ENCODE results near the gene CHGA. TPM values are rescaled to one million over a fixed set of nuclear protein-coding genes. Genes with fewer than 3 reads are reported as not detected.

CHGA gene
- total RNA-seq, 1 donor from 2014 or later = not detected

DNA sequence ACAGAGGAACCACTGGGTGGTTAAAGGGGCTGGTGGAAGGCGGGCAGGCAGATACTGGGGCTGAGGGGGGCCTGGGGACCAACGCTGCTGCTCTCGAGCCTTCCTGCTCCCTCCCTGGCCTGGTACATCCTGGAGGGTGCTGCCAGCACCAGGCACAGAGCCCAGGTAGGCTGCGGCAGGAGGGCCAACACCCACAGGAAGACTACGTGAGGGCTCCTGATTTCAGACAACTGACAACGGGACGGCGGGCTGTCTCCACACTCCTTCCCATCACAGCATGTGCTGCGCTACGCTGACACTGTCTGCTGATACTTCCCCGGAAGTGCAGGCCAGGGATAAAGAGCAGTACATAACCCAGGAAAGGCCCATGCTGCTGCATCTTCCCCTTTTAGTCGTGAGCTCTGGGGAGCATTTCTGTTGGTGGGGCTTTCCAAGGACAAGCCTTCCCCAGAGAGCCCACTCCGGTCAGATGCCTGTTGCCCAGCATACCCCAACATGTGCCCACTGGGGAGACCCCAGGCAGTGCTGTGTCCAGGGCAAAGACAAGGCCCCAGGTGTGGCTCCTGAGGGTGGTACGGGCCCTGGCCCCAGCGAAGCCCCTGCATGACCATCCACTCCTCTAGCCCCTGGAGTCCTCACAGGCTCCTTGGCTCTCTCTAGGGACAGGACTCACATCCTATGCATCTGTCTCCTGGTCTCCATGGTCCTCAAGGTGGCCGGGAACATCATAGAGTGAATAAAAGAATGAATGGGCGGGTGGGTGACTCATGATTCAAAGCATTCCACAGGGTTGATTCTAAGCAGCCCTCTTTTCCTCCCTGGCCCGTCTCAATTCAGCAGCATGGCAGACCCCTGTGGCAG lies 38.0 kb downstream of the CHGA start:
- peak in 1 of 2 donors; percentile 12 for DNase-seq (ENCODE audit: low read depth in 2 of 2)

DNA sequence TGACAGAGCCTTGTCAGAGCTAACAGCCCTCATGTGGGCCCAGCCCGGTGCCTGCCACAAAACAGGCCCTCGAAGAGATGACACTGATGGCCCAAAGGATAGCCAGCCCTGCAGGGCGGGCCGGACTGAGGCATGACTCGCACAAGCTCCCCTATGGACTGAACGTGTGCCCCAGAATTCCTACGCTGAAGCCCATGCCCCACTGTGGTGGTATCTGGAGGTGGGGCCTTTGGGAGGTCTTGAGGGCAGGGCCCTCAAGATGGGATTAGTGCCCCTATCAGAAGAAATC lies 38.6 kb downstream of the CHGA start:
- no peak for DNase-seq (ENCODE audit: low read depth in 2 of 2)

DNA sequence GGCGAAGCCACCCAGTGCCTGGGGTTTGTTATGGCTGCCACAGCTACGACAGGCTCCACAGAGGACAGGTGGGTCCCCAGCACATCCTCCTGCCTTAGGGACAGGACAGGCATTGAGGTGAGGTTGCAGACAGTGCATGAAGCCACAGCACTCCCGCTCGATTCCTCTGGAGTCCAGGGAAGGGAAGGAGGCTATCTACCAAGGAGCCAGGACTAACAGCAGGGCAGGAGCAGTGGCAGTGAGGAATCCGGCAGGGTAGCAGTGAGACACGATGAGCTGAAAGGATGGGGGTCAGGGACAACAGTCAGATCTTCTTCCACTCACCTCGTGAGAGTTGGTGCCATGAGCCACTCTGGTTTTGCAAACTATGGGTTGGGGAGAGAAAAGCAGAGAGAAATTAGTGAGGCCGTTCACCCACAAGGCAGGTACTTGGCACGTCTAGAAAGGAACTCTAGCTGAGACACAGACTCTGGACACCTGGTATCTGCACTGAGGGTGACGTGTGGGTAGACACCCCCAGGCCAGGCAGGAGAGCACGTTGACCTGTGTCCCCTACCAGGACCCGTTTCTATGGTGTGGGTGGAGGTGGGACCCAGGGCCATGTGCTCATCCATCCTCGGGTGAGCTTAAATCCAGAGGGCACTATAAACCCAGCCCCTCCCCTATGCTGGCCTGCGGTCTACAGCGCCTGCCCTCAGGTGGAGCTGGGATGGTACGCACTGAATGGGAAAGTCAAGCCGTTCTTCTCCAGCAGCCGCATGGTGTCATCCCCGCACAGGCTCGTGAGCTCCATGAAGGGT lies 39.3 kb downstream of the CHGA start:
- no peak for DNase-seq (ENCODE audit: low read depth in 2 of 2)

DNA sequence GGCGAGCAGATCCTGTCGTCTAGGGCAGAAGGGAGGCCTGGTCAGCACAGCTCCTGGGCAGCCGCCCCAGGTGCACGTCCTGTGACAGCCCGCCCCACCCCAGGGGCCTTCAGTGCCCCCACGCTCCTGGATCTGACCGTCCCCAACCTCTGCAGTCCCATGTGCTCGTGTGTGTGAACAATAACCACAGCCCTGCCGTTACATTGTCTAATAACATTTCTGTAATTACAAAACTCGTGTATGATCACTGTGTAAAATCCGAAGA lies 39.8 kb downstream of the CHGA start:
- no peak for DNase-seq (ENCODE audit: low read depth in 2 of 2)

DNA sequence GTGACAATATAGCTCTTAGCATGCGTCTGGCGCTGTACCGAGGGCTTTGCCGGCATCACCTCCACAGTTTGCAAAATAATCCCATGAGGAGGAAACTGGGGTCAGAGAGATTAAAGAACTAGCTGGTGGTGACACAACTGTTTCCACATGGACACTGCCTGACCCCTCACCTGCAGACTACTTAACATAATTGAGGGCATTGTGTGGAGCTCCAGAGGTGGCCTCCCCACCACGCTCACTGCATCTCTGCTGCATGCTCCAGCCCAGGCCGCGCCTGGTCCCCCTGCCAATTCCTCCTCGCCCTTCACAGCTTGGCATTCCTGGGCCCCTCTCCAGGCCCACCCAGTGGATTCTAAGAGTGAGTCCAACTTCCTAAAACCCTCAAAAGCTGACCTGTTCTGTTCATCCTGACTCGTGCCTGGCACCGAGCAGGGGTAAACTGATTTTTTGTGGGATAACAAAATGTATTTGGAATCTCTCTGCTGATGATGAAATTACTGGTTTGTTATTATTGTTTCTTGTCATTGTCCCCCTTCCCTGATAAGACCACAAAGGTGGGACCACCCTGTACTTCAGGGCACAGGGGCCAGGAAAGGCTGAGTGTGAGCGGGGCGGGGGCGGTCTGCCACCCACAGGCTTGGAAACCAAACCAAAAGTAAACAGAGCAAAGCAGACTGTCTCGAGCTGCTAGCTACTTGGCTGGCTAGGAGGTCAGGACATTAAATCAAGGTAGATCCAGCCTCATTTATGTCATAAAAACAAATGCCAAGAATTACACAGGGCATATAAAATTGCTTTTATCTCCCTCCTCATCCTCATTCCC lies 40.6 kb downstream of the CHGA start:
- DNase-seq (ENCODE audit: low read depth in 2 of 2) = peak in 1 of 2 donors; percentile 82

DNA sequence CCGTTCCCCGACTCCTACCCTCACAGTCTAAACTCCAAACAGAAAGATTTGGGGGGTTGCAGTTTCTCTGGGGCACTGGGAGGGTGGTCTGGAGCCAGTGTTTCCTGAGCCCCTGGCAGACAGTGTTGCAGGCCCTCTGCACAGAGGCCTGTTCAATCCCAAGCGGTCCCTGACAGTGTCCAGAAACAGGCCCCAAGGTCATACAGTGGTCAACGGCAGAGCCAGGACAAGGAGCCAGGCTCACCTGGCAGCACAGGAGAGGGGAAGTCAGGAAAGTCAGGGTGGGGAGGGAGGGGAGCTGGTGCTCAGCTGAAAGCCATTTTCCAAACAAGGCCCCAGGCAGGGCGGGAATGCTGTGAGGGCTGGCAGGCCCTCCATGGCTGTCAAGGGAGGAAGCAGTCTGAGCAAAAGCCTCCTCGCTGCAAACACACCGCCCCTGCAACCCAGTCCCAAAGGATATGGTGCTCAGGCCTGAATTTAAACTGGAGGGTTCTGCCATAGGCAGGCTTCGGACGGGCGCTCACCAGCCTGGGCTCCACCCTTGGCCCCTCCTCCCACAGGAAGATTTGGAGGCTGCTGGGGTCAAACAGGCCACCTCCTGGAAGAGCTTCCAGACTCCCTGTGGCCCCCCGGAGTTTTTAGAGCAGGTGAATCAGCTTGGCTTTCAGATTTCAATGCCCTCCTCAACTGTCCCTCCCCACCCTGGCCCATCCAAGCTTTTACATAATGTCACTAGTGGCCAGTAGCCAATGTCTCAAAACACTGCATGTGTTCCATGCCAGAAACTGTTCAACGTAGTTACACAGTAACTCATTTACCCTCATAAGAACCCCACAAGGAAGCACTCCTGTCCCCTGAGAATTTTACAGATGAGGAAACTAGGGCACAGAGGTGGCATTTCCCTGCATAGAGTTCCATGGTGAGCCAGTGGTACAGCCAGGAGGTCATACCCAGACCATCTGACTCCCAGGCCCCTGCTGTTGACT lies 41.5 kb downstream of the CHGA start:
- no peak for DNase-seq (ENCODE audit: low read depth in 2 of 2)

DNA sequence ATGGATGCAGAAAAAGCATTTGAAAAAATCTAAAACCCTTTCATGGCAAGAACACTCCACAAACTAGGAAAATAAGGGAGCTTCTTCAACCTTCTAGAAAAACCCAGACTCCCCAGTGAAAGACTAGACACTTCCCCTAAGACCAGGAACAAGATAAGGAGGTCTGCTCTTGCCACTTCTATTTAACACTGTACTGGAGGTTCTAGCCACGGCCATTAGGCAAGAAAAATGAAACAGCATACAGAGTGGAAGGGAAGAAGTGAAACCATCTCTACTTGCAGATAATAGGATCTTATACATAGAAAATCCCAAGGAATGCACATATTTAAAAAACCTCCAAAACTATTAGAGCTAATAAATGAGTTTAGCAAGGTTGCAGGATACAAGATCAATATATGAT lies 42.3 kb downstream of the CHGA start:
- no peak for DNase-seq (ENCODE audit: low read depth in 2 of 2)

DNA sequence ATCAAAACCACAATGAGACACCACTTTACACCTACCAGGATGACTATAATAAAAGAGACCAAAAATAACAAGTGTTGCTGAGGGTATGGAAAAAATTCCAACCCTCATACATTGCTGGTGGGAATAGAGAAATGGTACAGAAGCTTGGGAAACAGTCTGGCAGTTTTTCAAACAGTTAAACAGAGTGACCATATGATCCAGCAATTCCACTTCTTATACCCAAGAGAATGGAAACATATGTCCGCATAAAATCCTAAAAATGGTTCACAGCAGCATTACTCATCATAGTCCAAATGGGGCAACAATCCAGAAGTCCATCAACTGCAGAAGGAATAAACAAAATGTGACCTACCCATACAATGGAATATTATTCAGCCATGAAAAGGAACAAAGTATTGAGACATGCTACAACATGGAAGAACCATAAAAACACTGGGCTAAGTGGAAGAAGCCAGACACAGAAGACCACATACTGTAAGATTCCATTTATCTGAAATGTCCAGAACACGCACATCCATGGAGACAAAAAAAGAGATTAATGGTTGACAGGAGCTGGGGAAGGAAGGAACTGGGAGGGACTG lies 44.5 kb downstream of the CHGA start:
- peak in 1 of 2 donors; percentile 34 for DNase-seq (ENCODE audit: low read depth in 2 of 2)

DNA sequence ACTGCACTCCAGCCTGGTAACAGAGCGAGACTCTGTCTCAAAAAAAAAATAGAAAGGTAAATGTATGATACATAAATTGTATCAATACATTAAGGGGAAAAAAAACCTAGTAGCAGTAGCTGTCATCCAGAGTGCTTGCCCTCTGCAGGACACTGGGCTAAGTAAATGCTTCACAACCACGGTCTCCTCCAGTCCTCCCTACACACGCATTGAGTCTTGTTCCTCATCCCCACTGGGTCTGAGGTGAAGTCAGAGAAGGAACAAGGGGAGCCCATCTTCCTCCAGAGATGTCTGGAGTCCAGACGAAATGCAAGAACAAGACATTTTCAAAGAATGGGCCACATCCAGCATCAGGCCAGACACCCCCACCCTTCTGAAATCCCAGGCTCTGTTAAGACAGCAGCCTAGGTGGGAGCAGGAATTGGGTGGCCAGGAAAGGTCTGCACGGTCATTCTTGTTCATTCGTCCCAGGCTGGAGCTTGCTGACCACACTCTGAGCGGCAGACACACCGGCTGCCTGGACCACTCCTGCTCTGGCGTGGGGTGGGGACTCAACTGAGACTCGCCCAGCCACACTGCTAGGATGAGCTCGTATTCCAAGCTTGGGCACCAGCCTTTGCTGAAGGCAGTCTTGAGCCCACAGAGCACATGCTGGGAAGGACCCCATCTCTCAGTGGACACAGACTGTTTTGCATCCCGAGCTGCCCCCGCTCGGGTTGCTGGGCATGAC lies 45.5 kb downstream of the CHGA start:
- DNase-seq (ENCODE audit: low read depth in 2 of 2) = no peak

DNA sequence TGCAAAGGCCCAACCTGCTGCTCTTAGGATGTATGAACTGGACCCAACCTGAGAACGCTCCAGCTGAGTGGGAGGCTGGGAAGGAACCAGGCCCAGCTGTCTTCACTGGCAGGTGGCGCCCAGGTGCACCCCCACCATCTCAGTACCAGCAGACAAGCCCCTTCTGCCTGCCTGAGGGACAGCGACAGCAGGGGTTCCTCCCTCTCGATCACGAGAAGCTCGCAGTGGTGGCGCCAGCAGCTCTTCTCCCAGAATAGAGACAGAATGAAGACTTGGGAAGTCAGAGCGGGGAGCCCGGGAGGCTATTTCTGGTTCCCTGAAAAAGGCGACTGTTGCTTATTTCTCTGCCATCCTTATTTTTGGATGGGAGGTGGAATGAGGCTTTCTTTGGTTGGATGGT lies 46.5 kb downstream of the CHGA start:
- DNase-seq (ENCODE audit: low read depth in 2 of 2) = no peak

DNA sequence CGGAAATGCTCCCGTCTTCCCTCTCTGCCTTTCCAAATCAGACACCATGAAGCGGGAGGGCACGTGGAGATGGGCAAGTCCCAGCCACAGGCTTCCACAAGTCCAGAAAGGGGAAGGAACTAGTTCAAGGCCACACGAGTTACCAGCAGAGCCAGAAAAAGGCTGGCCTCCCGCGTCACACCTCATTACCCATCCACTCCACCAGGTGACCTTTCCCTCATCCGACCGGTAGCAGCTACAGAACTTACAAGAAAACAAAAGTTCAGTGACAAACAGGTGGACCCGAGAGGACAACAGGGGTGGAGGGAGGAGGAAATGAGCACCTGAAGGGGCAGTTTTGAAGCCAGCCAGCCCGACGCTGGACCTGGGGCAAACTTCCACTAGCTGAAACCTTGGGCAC lies 46.9 kb downstream of the CHGA start:
- DNase-seq (ENCODE audit: low read depth in 2 of 2) = no peak

DNA sequence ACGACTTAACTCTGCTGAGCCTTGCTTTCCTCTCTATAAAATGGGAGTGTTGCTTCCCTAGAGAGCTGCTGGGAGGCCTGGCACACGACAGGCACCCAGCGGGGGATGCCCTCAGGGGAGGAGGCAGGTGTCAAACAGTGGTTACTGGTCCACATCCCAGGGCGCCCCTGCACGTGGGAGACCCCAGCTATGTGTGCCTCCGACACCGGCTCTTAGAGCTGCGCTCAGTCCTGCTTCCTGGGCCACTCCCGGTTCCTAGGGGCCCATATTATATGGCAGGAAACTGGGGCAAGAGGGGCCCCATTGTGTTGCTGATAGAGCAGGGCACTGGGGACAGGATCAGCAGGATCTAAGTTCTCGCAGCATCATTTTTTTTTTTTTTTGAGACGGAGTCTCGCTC lies 47.3 kb downstream of the CHGA start:
- DNase-seq (ENCODE audit: low read depth in 2 of 2) = no peak

DNA sequence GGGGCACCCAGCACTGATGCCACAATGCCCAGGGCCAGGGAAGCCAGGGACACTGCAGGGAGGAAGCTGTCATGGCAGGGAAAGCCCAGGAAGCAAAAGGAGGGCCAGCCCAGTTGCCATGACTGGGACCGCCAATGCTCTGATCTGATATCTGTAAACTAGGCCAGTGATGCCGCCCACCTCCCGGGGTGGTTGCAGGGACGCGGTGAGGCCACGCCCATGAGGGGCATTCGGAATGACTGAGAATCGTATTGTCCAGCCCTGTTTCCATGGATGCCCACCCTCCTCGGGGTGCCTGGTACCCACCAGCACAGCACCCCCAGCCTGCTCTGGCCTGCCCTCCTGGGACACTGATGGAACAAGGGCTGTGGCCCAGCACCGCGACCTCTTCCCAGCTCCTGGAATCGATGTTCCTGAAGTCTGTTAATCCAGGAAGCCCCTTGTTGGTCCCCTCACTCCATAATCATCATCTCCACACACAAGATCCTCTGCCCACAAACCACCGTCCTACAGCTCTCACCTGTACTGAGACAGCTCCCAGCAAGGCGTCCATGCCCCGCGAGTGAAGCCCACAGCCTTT lies 48.7 kb downstream of the CHGA start:
- DNase-seq (ENCODE audit: low read depth in 2 of 2) = no peak

DNA sequence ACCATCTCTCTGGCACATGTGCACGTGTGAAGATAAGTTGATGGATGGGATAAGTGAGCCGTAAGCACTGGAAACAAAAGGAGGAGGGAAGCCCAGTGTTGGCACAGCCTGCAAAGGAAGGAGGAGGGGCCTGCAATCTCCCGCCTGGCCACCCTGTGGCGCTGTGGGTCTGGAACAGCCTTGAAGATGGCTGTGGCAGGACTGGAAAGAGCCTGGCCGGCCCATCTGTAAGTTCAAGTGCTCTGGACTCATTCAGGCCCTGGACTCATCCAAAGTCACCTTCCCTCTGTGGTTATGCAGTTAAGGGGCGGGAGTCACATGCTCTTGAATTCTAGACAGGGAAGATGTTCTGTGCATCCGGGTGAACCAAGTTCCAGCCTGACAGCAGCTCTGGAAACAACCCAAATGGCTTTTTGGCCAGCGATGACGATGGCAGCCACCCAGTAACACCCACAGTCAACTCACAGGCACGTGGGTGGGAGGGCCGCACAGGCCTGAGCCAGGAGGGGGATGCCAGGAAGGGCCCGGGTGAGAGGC lies 50.4 kb downstream of the CHGA start:
- peak; percentile 25 to 52 for DNase-seq (ENCODE audit: low read depth in 2 of 2)

DNA sequence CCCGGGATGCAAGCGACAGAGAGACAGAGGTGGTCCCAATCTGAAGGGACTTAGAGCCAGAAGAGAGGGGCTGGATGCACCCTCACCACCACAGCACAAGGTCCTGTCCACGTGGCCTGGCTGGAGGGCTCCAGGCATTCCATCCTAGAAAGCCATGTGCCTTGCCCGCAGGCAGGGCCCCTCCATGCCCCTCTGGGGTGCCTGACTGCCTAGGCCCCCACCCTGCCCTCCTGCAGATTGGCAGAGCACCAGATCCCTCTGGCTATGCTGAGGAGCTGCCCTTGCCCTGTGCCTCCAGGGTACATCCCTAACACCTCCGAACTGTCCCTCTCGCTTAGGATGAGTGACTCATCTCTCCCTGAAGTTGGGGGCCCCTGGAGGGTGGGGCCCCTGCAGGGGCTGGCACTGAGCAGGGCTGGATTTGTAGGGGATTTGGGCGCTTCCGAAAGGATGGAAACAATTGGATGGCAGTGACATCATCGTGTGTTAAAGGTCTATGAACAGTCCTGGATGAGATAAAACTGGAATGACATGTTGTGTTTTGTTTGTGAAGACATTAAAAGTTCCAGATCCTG lies 50.9 kb downstream of the CHGA start:
- peak in 1 of 2 donors; percentile 45 for DNase-seq (ENCODE audit: low read depth in 2 of 2)

DNA sequence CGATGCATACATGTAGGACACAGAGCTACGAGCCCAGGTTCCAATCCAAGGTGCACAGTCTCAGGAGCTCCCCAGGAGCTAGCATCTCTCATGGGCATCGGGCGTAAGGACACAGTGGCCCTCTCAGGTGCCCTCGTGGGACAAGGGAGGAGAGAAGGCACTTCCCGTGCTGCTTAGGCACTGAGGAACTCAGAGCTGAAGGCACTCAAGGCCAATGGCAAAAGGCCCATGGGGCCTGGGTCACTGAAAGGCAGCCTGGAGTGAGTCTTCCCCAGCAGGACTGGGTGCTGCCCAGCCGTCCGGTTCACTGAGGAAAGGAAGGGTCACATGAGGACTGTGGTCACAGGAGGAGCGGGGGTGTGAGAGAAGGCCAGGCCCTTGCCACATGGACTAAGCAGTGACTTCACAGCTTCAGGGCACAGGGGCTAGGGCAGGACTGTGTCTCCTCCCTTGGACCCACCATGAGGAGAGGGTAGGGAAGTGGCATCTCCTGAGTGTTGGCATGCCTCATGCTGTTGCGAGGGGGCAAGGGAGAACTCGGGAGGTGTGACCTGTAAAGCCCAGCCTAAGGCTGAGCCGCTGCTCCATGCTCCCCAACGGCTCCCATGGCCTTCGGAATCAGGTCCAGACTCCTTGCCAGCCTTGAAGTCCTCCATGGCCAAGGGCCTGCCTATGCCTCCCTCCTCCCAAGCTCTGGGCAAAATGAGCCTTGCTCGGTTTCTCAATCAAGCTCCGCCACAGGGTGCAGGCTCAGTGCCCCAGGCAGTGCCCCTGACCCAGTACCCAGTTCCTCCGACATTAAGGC lies 51.8 kb downstream of the CHGA start:
- no peak for DNase-seq (ENCODE audit: low read depth in 2 of 2)

DNA sequence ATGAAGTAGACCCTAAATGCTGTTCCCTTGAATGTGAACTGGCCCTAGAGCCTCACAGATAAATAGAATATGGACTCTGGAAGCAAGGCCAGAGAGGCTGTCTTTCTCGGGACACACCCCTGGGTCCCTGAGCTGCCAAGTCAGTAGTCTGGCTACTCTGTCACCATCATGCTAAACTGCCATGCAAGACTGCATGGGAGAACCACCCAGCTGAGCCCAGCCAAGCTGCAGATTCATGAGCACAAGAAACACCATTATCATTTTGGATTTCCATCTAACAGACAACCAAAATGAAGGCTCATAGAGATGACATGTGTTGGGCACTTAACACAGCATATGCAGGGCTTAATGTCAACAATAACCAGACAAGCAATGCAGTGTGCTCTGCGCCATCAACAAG lies 53.3 kb downstream of the CHGA start:
- no peak for DNase-seq (ENCODE audit: low read depth in 2 of 2)
